HEK293 (cell line): Measurements from ENCODE around the gene RIN2.

Source experiments
- BCL6B ChIP-seq: fragments of 450-650 bp; formaldehyde crosslinking; IDR thresholded peaks from 2 replicates; pipeline ENCODE4 v1.5.1; 2017; ENCODE audit warnings: missing biosample characterization, missing genetic modification characterization
- CTCF ChIP-seq: fragments of 450-650 bp; formaldehyde crosslinking; IDR thresholded peaks from 2 replicates; pipeline ENCODE4 v1.5.1; 2016; ENCODE audit warnings: missing biosample characterization, missing genetic modification characterization
- PATZ1 ChIP-seq: fragments of 450-650 bp; formaldehyde crosslinking; IDR thresholded peaks from 2 replicates; pipeline ENCODE4 v1.5.1; 2016; ENCODE audit warnings: missing biosample characterization, missing genetic modification characterization
- PRDM2 ChIP-seq: fragments of 450-650 bp; formaldehyde crosslinking; IDR thresholded peaks from 2 replicates; pipeline ENCODE4 v1.5.1; 2016; ENCODE audit warnings: missing biosample characterization, missing genetic modification characterization, borderline replicate concordance
- ZBTB11 ChIP-seq: fragments of 450-650 bp; formaldehyde crosslinking; conservative IDR thresholded peaks from 2 replicates; pipeline ENCODE4 v1.5.1; 2016; ENCODE audit warnings: low read depth, missing biosample characterization, missing genetic modification characterization
- ZNF146 ChIP-seq: fragments of 450-650 bp; formaldehyde crosslinking; IDR thresholded peaks from 2 replicates; pipeline ENCODE4 v1.5.1; 2016; ENCODE audit warnings: missing biosample characterization, missing genetic modification characterization
- ZNF274 ChIP-seq, 2 experiments: fragments of 200-500 bp in 1 of 2; fragments of 450-650 bp in 1 of 2; sonication (Bioruptor generic) in 1 of 2; formaldehyde crosslinking in 1 of 2; IDR thresholded peaks; 2 replicates each; pipeline versions ENCODE4 v1.5.1 to v1.6.1; 2014 to 2016; ENCODE audit warnings: borderline replicate concordance in 1 of 2, inconsistent platforms in 1 of 2, low read length in 1 of 2, missing biosample characterization in 1 of 2, missing genetic modification characterization in 1 of 2
- ZNF280C ChIP-seq: fragments of 450-650 bp; formaldehyde crosslinking; IDR thresholded peaks from 2 replicates; pipeline ENCODE4 v1.5.1; 2016; ENCODE audit warnings: missing biosample characterization, missing genetic modification characterization
- ZNF558 ChIP-seq: fragments of 450-650 bp; formaldehyde crosslinking; IDR thresholded peaks from 2 replicates; pipeline ENCODE4 v1.5.1; 2016; ENCODE audit warnings: missing biosample characterization, missing genetic modification characterization

- TF ChIP-seq CTCF (tag by site-specific recombination) (no peak), ZNF274 (IDR thresholded peaks at IDR 0.05; ENCODE audit: low read length) (no peak), ZNF274 (tag by site-specific recombination; IDR thresholded peaks at IDR 0.05; ENCODE audit: borderline replicate concordance) (no peak), ZBTB11 (no peak), ZNF146 (tag by site-specific recombination) (no peak), ZNF558 (tag by site-specific recombination) (no peak), ZNF280C (no peak), BCL6B (tag by site-specific recombination) (no peak), PATZ1 (tag by site-specific recombination) (no peak), PRDM2 (tag by site-specific recombination) (no peak)
Measured at GRCh38 chr20:19786311-19786710, 28.3 kb downstream of the RIN2 start.
